Right renal pelvis (tissue), 4 donors: Measurements from ENCODE around the gene CACNG6. TPM values are rescaled to one million over a fixed set of nuclear protein-coding genes. Genes with fewer than 3 reads are reported as not detected.
"Not testable (repeated sequence)": the region's sequence is repeated elsewhere in the genome, so short reads cannot be mapped to it uniquely, and the experiment has no call there.

Experiments
- DNase-seq, 4 donors: peaks; one replicate each; pipeline ENCODE4 v3.0.0-alpha.2; 2013; ENCODE audit warnings: low read depth in 4 of 4, low spot score in 3 of 4, missing footprints in 1 of 4
- polyA plus RNA-seq, 4 donors: library from polyadenylated mRNA; unstranded; fragments of 120-200 nt; gene quantifications; one replicate each; pipeline ENCODE4 v1.2.1, GENCODE V29; 2013; ENCODE audit not compliant: insufficient read length in 4 of 4

Gene CACNG6
- polyA plus RNA-seq, 4 donors, result 0.77 to 1.5 (median 0.84) TPM

DNA sequence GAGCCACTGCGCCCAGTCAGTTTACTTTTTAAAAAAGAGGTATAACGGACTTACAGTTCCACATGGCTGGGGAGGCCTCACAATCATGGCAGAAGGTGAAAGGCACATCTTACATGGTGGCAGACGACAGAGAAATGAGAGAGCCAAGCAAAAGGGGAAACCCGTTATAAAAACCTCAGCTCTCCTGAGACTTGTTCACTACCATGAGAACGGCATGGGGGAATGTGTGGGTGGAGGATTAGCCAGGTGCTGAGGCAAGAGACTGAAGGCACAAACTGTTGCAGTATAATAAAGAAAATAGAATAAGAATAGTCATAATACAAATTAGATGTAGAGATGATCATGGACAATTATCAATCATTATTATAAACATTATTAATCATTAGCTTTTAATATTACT, 45.1 kb downstream of the CACNG6 start:
- DNase-seq, result not testable (repeated sequence)

DNA sequence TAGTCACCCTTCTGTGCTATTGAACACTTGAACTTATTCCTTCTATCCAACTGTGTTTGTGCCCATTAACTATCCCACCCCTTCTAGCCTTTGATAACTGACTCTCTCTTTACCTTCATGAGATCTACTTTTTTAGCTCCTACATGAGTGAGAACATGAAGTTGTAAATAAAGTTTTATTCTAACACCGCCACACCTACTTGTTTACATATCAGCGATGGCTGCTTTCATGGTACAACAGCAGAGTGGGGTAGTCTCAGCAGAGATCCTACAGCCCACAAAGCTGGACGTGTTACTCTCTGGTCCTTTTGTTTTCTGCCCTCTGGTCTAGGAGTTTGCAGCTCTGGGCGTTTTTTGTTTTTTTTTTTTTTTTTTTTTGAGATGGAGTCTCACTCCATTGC, 48.6 kb downstream of the CACNG6 start:
- DNase-seq, result no peak

DNA sequence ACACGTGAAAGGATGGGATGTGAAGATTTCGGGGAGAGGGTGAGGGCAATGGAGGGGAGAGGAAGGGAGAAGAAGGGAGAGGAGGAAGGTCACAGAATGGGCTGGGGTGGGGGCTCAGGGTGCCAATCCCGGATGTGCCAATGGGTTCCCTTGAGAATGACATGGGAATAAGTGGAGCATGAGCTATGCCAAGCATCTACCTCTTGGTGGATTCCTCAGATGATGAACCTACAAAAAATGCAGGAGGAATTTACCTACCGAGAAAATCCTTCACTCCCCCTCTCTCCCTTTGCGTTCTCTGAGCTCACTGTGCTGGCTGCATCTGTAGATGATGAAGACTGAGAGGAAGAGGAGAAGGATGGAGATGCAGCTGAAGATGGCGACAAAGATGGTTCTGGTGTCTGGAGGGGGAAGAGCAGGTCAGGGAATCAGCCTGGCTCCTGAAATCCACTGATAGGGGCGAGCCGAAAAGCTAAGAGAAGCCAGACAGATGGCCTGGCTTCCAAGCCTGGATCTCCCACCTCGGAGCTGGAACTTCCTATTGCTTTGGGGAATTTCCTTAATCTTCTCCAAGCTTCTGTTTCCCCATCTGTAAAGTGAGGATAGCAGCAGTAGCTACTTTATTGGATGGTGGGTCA, 50.7 kb downstream of the CACNG6 start:
- no peak for DNase-seq

- no peak for DNase-seq
Measured at GRCh38 chr19:54042989-54043388, 51.6 kb downstream of the CACNG6 start.

DNA sequence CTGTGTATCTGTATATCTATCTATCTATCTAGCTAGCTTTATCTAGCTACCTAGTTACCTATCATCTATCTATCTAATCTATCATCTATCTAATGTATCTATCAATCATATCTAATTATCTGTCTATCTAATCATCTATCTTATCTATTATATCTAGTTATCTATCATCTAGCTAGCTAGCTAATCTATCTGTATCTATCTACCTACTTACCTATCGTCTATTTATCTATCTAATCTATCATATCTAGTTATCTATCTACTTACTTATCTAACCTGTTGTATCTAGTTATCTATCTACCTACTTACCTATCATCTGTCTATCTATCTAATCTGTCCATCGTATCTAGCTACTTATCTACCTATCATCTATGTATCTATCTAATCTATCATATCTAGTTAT, 54.3 kb downstream of the CACNG6 start:
- DNase-seq, result no peak

DNA sequence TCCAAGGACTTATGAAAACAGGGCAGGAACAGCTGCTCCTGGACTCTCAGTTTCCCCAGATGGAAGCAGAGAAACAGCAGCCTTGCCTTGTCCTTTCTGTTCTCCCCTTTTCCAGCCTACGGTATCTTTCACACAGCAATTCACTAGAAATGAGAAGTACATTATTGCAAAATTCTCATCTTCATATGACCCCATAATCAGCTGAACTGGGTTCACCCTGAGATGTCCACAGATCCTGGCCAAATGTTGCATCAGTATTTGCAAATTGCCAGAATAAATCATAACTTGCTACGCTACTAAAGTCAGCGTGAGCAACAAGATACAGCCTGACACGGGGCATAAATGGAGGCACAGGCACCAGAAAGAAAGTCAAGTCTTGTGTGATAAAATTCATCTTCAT, 56.2 kb downstream of the CACNG6 start:
- DNase-seq, result no peak

Other genes starting within 250 kb of the CACNG6 start
- gene NLRP12, start 167.3 kb upstream of the CACNG6 start, polyA plus RNA-seq, result under 1 TPM; 0.16 to 0.21 (median 0.17) TPM
- 10 to 100 TPM; 71.2 to 79.5 (median 79.5) TPM for gene MYADM, start 123.8 kb upstream of the CACNG6 start, polyA plus RNA-seq
- gene PRKCG, start 109.4 kb upstream of the CACNG6 start, polyA plus RNA-seq, result under 1 TPM; 0.39 to 0.67 (median 0.54) TPM
- 1 to 10 TPM in 2 of 4 donors, under 1 TPM in 2; 0.61 to 1.4 (median 0.94) TPM for gene CACNG7, start 82.4 kb upstream of the CACNG6 start, polyA plus RNA-seq
- under 1 TPM; 0.17 to 0.29 (median 0.26) TPM for gene CACNG8, start 28.7 kb upstream of the CACNG6 start, polyA plus RNA-seq
- under 1 TPM in 2 of 4 donors, not detected in 2; 0.17 to 0.18 TPM for gene VSTM1, start 72.3 kb downstream of the CACNG6 start, polyA plus RNA-seq
- gene TARM1, start 89.7 kb downstream of the CACNG6 start, polyA plus RNA-seq, result not detected
- under 1 TPM; 0.15 to 0.33 (median 0.21) TPM for gene OSCAR, start 109.2 kb downstream of the CACNG6 start, polyA plus RNA-seq
- gene NDUFA3, start 111.2 kb downstream of the CACNG6 start, polyA plus RNA-seq, result 100 to 1,000 TPM; 103 to 139 (median 114) TPM
- 10 to 100 TPM; 14.3 to 22.6 (median 14.4) TPM for gene TFPT, start 124.0 kb downstream of the CACNG6 start, polyA plus RNA-seq
- 10 to 100 TPM; 64.7 to 81.6 (median 67.2) TPM for gene PRPF31, start 124.1 kb downstream of the CACNG6 start, polyA plus RNA-seq
- gene CNOT3, start 146.1 kb downstream of the CACNG6 start, polyA plus RNA-seq, result 10 to 100 TPM; 61.5 to 76.2 (median 64.8) TPM
- gene LENG1, start 168.1 kb downstream of the CACNG6 start, polyA plus RNA-seq, result 1 to 10 TPM; 7.9 to 9.6 (median 8.4) TPM
- gene TMC4, start 181.5 kb downstream of the CACNG6 start, polyA plus RNA-seq, result 10 to 100 TPM; 26.9 to 35.6 (median 33.7) TPM
- gene MBOAT7, start 197.9 kb downstream of the CACNG6 start, polyA plus RNA-seq, result 10 to 100 TPM; 65.8 to 86.6 (median 70.3) TPM
- 10 to 100 TPM; 52.4 to 68.5 (median 54.5) TPM for gene TSEN34, start 199.7 kb downstream of the CACNG6 start, polyA plus RNA-seq
- 1,000 to 10,000 TPM; 1,225 to 2,135 (median 1,430) TPM for gene RPS9, start 209.2 kb downstream of the CACNG6 start, polyA plus RNA-seq
- 1 to 10 TPM in 2 of 4 donors, under 1 TPM in 2; 0.83 to 1.7 (median 1.1) TPM for gene LILRB3, start 231.4 kb downstream of the CACNG6 start, polyA plus RNA-seq